HG03575 (cell line): Measurements from ENCODE around the gene ZNF667.

Source experiments
- ATAC-seq: cut with Tn5 transposase; IDR thresholded peaks from one replicate; pipeline ENCODE4 v1.9.1; 2021; ENCODE audit not compliant: unreplicated experiment, insufficient number of reproducible peaks, low FRiP score; ENCODE audit errors: extremely low read depth

Gene ZNF667

GRCh38 chr19:56476651-56477428, at the start of gene ZNF667:
TSS of gene ZNF667 (minus strand) at chr19:56477345. CDS start at chr19:56462370, 14,975 bp downstream.
- ATAC-seq: no peak

- ATAC-seq: no peak
Observed at GRCh38 chr19:56525214-56525860, 48.2 kb upstream of the ZNF667 start.

- ATAC-seq: no peak
Observed at GRCh38 chr19:56508290-56508778, 31.2 kb upstream of the ZNF667 start.

DNA sequence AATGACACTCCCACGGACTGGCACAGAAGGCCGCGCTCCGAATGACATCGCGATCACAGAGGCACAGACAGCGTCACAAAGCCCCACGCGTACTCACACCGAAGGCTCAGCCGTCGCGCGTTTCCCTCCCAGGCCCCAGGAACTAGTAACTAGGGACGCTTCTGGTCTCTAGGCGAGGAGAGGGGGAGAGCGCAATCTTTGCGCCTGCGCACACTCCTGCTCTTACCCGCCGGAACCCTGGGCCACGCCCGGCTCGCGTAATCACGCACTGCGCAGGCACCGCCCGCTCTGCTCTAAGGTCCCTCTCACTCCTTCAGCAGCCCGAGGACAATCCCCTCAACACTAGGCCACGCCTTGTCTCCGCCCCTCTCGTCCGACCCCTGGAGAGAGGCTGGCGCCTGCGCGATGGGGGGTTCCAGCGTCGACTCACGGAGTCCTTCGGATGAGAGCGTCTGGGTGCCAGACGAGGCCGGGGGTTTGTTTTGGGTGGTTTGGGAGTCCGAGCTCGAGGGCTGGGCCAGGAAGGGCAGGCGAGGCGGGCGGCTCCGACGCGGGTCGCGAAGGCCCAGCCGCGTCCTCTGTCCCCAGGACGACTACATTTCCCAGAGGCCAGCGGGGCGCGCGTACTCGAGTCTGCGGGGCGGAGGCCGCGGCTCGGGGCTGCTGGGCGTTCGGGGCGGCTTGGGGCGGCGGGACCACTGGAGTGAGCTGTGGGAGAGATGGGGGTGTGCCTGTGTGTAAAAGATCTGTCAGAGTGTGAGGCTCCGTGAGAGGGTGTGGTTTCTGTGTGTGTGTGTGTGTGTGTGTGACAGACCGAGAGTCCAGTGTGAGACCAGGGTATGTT, 30.5 kb upstream of the ZNF667 start, which contains the start of gene ZNF471:
Gene ZNF471, plus strand, starts transcription at position 410 of the 844 bp plus-strand sequence. CDS start 3,717 bp downstream, outside the sequence.
- no peak for ATAC-seq

GRCh38 chr19:56504581-56504980, 27.4 kb upstream of the ZNF667 start:
- no peak for ATAC-seq

GRCh38 chr19:56491399-56491798, 14.3 kb upstream of the ZNF667 start:
- ATAC-seq: no peak

GRCh38 chr19:56477429-56478338, 539 bp upstream of the ZNF667 start:
- no peak for ATAC-seq

- no peak for ATAC-seq
Observed at GRCh38 chr19:56476093-56476492, 1.1 kb downstream of the ZNF667 start.

GRCh38 chr19:56474308-56474707, 2.8 kb downstream of the ZNF667 start:
- no peak for ATAC-seq

DNA sequence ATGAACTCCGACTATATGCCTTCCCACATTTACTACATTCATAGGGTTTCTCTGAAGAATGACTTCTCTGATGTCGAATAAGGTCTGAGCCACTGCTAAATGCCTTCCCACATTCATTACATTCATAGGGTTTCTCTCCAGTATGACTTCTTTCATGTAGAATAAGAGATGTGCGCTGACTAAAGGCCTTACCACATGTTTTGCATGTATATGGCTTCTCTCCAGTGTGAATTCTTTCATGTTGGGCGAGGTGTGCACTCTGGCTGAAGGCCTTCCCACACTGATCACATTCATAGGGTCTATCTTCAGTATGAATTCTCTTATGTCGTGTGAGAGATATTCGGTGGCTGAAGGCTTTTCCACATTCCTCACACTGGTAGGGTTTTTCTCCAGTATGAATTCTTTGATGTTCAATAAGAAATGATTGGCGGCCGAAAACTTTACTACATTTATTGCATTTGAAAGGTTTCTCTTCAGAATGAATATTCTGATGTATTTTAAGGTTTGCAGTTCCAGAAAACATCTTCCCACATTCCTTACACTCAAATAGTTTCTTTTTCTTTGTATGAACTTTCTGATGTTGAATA, 35.8 kb downstream of the ZNF667 start:
- no peak for ATAC-seq

GRCh38 chr19:56423985-56424353, 53.2 kb downstream of the ZNF667 start:
- ATAC-seq: no peak

DNA sequence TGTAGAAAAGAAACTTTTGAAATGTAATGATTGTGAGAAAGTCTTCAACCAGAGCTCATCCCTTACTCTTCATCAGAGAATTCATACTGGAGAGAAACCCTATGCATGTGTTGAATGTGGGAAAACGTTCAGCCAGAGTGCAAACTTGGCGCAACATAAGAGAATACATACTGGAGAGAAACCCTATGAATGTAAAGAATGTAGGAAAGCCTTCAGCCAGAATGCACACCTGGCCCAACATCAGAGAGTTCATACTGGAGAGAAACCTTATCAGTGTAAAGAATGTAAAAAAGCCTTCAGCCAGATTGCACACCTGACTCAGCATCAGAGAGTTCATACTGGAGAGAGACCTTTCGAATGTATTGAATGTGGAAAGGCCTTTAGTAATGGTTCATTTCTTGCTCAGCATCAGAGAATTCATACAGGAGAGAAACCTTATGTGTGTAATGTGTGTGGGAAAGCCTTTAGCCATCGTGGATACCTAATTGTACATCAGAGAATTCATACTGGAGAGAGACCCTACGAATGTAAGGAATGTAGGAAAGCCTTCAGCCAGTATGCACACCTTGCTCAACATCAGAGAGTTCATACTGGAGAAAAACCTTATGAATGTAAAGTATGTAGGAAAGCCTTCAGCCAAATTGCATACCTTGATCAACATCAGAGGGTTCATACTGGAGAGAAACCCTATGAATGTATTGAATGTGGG, 53.7 kb downstream of the ZNF667 start:
- no peak for ATAC-seq

- no peak for ATAC-seq
Observed at GRCh38 chr19:56405062-56405461, 72.1 kb downstream of the ZNF667 start.

GRCh38 chr19:56404705-56405056, 72.5 kb downstream of the ZNF667 start:
- no peak for ATAC-seq

DNA sequence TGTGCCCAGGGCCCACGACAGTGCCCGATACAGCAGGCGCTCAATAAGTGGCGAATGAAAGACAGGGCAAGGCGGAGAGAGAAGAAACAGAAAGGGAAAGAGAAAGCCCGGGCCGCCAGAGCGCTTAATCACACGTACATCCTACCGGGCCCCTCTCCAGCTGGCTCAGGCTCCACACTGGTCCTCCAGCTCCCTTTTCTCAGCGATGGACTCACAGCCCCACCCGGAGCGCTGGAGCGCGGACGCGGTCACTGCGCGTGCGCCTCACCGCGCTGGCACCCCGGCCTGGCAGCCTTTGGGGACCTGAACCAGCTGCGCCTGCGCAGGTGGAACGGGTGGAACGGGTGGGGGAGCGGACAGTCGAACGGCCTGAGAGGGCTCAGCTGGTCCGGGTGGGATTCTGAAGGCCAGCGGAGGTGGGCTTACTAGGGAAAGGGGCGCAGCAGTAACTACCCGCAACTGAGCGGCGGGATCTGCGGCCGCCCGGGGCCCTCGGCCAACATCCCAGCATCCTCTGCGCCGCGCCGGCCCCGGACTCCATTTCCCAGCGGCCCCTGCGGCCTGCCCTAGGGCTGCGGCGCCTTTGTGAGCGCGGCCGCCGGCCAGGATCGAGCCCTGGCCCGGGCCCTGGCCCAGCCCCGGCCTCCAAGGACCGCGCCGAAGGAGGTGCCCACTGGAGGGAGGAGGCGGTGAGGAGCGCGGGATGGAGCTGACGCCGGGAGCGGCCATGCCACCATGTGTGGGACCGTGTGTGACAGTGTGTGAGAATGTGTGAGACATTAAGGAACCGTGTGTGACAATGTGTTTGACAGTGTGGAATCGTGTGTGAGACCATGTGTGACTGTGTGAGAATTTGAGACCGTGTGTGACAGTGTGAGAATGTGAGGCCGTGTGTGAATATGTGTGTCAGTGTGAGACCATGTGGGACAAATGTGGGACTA, 73.1 kb downstream of the ZNF667 start, which contains the start of gene ZNF583:
Gene ZNF583, plus strand, starts transcription at position 569 of the 941 bp plus-strand sequence. CDS start 2,783 bp downstream, outside the sequence.
- ATAC-seq: no peak

DNA sequence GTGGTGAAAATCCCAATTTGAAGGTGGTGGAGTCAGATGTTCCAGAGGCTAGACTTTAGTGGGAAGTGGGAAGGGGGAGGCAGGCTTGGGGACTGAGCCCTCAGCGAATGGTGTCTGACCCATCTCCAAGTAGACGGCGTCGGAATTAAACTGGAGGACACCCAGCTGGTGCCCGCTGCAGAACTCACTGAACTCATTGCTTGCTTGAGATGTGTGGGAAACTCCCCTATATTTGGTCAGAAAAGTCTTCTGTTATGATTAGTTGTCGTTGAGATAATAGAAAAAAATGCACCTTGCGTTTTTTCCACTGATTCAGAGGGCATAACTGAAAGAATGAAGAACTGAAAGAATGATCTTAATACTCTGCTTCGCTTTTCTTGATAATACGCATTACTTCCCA, 73.9 kb downstream of the ZNF667 start:
- ATAC-seq: no peak
